KMS-11 (cell line): ENCODE results near the gene ZBBX.

Experiments used
- H2AFZ ChIP-seq: fragments of 200-600 bp; sonication (generic); 2 replicates; pipeline ENCODE4 v1.6.1; 2016; ENCODE audit warnings: antibody characterized with exemption, mixed run types, low read depth
- H3K27ac ChIP-seq: fragments of 200-600 bp; sonication (generic); 2 replicates; pipeline ENCODE4 v1.6.1; 2016; ENCODE audit warnings: mild to moderate bottlenecking, mixed run types
- H3K27me3 ChIP-seq: fragments of 200-600 bp; sonication (generic); 2 replicates; pipeline ENCODE4 v1.6.1; 2017; ENCODE audit warnings: mild to moderate bottlenecking, low read depth, mixed run types, moderate library complexity; ENCODE audit not compliant: insufficient read depth
- H3K36me3 ChIP-seq: fragments of 200-600 bp; sonication (generic); 2 replicates; pipeline ENCODE4 v1.6.1; 2017; ENCODE audit warnings: mild to moderate bottlenecking, mixed run types; ENCODE audit not compliant: insufficient read depth
- H3K4me1 ChIP-seq: fragments of 200-600 bp; sonication (generic); 2 replicates; pipeline ENCODE4 v1.6.1; 2016; ENCODE audit warnings: mild to moderate bottlenecking, low read depth, mixed run types; ENCODE audit not compliant: poor library complexity, severe bottlenecking
- H3K4me2 ChIP-seq: fragments of 200-600 bp; sonication (generic); 2 replicates; pipeline ENCODE4 v1.7.0; 2016; ENCODE audit warnings: mild to moderate bottlenecking, mixed run types
- H3K4me3 ChIP-seq: fragments of 200-600 bp; sonication (generic); IDR thresholded peaks from 2 replicates; pipeline ENCODE4 v1.6.1; 2017; ENCODE audit warnings: low read depth, low read length, mixed read lengths; ENCODE audit not compliant: insufficient read depth
- H3K79me2 ChIP-seq: fragments of 200-600 bp; sonication (generic); 2 replicates; pipeline ENCODE4 v1.6.1; 2016; ENCODE audit warnings: low read depth, mixed run types; ENCODE audit not compliant: insufficient read depth
- H3K9ac ChIP-seq: fragments of 200-600 bp; sonication (generic); 2 replicates; pipeline ENCODE4 v1.6.1; 2016; ENCODE audit warnings: mild to moderate bottlenecking, mixed run types
- H4K20me1 ChIP-seq: fragments of 200-600 bp; sonication (generic); 2 replicates; pipeline ENCODE4 v1.6.1; 2016; ENCODE audit warnings: mild to moderate bottlenecking, mixed run types; ENCODE audit not compliant: insufficient read depth
- CTCF ChIP-seq: fragments of 200-600 bp; sonication (generic); conservative IDR thresholded peaks from 2 replicates; pipeline ENCODE4 v1.6.1; 2017; ENCODE audit warnings: low read depth, mild to moderate bottlenecking, antibody characterized with exemption, low read length, moderate library complexity, mixed read lengths

Gene ZBBX

GRCh38 chr3:167354751-167355150 is 25.3 kb downstream of the ZBBX start:
- Histone ChIP-seq H3K4me1 (no peaks in the 10 kb centered on the region), H3K4me2 (no peak overlapping the region), H3K4me3 (no peak overlapping the region), H3K79me2 (no peaks in the 10 kb centered on the region), H2AFZ (no peak overlapping the region), H3K36me3 (no peaks in the 10 kb centered on the region), H3K27me3 (no peaks in the 10 kb centered on the region), H3K27ac (no peak overlapping the region), H3K9ac (no peak overlapping the region), H4K20me1 (no peaks in the 10 kb centered on the region)
- TF ChIP-seq CTCF: no peak

- no peak overlapping the region for H3K4me2 ChIP-seq
- no peaks in the 10 kb centered on the region for H3K36me3 ChIP-seq
- TF ChIP-seq CTCF: peak; percentile 59; the same call in 1 of the 2 replicates
- H3K9ac ChIP-seq: no peak overlapping the region
- no peaks in the 10 kb centered on the region for H3K79me2 ChIP-seq
- no peak overlapping the region for H3K27ac ChIP-seq
- H2AFZ ChIP-seq: no peak overlapping the region
- no peaks in the 10 kb centered on the region for H3K27me3 ChIP-seq
- H3K4me1 ChIP-seq: no peaks in the 10 kb centered on the region
- H4K20me1 ChIP-seq: no peaks in the 10 kb centered on the region
- H3K4me3 ChIP-seq: no peak overlapping the region
These were observed 29.7 kb downstream of the ZBBX start for GRCh38 chr3:167350245-167350862.

- H3K36me3 ChIP-seq: no peaks in the 10 kb centered on the region
- H2AFZ ChIP-seq: no peak overlapping the region
- no peak for TF ChIP-seq CTCF
- H3K27ac ChIP-seq: no peak overlapping the region
- no peaks in the 10 kb centered on the region for H4K20me1 ChIP-seq
- no peaks in the 10 kb centered on the region for H3K4me1 ChIP-seq
- no peak overlapping the region for H3K9ac ChIP-seq
- H3K4me3 ChIP-seq: no peak overlapping the region
- no peaks in the 10 kb centered on the region for H3K27me3 ChIP-seq
- no peak overlapping the region for H3K4me2 ChIP-seq
- H3K79me2 ChIP-seq: no peaks in the 10 kb centered on the region
These were observed 33.9 kb downstream of the ZBBX start for GRCh38 chr3:167346171-167346570.

- no peak overlapping the region for H3K4me2 ChIP-seq
- H2AFZ ChIP-seq: no peak overlapping the region
- no peaks in the 10 kb centered on the region for H3K79me2 ChIP-seq
- H3K4me1 ChIP-seq: no peaks in the 10 kb centered on the region
- no peaks in the 10 kb centered on the region for H3K36me3 ChIP-seq
- no peaks in the 10 kb centered on the region for H4K20me1 ChIP-seq
- H3K27me3 ChIP-seq: no peaks in the 10 kb centered on the region
- no peak for TF ChIP-seq CTCF
- no peak overlapping the region for H3K27ac ChIP-seq
- no peak overlapping the region for H3K4me3 ChIP-seq
- no peak overlapping the region for H3K9ac ChIP-seq
These were observed 48.9 kb downstream of the ZBBX start for GRCh38 chr3:167330993-167331785.
